Coronary artery (tissue), 2 donors: ENCODE measurements around the gene PI16.
"Not testable (repeated sequence)": the region's sequence is repeated elsewhere in the genome, so short reads cannot be mapped to it uniquely, and the experiment has no call there.

ENCODE experiments used
- DNase-seq: peaks from one replicate; pipeline ENCODE4 v3.0.0-alpha.2; 2017; ENCODE audit warnings: low spot score
- H3K27ac ChIP-seq, 2 donors: fragments of 200-600 bp; sonication (generic); one replicate each; pipeline ENCODE4 v1.5.1; 2016 to 2019
- H3K4me3 ChIP-seq: fragments of 200-600 bp; sonication (generic); 2 replicates; pipeline ENCODE4 v1.5.1; 2016; ENCODE audit warnings: mild to moderate bottlenecking, moderate library complexity
- TF ChIP-seq, protein P1 (sequence below): fragments of 200-600 bp; sonication (generic); IDR thresholded peaks from one replicate; pipeline ENCODE4 v1.5.1; 2019; ENCODE audit warnings: antibody characterized with exemption

Gene PI16

GRCh38 chr6:36936824-36937223, 17.7 kb upstream of the PI16 start:
- Histone ChIP-seq H3K27ac (no peak overlapping the region), H3K4me3 (no peak overlapping the region)
- TF ChIP-seq, protein P1, sequence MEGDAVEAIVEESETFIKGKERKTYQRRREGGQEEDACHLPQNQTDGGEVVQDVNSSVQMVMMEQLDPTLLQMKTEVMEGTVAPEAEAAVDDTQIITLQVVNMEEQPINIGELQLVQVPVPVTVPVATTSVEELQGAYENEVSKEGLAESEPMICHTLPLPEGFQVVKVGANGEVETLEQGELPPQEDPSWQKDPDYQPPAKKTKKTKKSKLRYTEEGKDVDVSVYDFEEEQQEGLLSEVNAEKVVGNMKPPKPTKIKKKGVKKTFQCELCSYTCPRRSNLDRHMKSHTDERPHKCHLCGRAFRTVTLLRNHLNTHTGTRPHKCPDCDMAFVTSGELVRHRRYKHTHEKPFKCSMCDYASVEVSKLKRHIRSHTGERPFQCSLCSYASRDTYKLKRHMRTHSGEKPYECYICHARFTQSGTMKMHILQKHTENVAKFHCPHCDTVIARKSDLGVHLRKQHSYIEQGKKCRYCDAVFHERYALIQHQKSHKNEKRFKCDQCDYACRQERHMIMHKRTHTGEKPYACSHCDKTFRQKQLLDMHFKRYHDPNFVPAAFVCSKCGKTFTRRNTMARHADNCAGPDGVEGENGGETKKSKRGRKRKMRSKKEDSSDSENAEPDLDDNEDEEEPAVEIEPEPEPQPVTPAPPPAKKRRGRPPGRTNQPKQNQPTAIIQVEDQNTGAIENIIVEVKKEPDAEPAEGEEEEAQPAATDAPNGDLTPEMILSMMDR = no peak
- no peak for DNase-seq

GRCh38 chr6:36937896-36938295, 16.6 kb upstream of the PI16 start:
- TF ChIP-seq, protein P1 = no peak
- H3K4me3 ChIP-seq = no peak overlapping the region
- DNase-seq = no peak
- H3K27ac ChIP-seq = no peak overlapping the region

DNA sequence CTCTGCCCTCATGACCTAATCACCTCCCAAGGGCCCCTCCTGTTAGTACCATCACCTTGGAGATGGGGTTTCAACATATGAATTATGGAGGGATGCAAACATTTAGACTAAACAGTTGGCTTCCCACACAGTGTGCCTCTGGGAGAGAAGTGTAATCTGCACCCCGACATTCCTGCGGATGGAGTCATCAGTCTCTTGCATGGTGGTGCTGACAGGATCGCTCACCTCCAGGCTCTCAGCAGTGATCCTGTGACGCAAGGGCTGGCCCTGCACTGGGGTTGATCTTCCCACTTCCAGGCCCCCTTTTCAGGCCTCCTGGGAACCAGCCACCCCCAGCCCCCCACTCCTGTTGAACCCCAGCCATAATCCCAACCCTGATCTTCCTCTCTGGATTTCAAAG, 16.0 kb upstream of the PI16 start:
- TF ChIP-seq, protein P1 = no peak
- H3K4me3 ChIP-seq = no peak overlapping the region
- no peak overlapping the region for H3K27ac ChIP-seq
- DNase-seq = no peak

DNA sequence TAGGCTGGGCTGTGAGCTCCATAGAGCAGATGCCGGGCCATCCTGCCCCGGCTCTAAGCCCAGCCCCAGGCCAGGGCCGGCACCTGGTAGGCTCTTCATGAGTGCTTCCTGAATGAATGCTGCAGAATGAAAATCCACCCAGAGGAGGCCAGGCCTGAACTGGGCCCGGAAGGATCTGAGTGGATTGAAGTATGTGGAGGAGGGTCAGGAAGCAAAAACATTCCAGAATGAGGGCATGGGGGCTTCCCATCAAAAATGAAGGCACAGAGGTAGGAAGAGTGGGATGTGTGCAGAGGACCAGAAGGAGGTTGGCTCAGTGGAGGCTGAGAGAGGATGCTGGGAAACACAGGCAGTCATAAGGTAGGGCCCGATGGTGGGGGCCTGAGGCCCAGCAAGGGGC, 15.5 kb upstream of the PI16 start:
- DNase-seq, H3K27ac ChIP-seq, H3K4me3 ChIP-seq: not testable (repeated sequence)

GRCh38 chr6:36940027-36940426, 14.5 kb upstream of the PI16 start:
- H3K4me3 ChIP-seq = no peak overlapping the region
- TF ChIP-seq, protein P1 = no peak
- H3K27ac ChIP-seq = no peak overlapping the region
- no peak for DNase-seq

DNA sequence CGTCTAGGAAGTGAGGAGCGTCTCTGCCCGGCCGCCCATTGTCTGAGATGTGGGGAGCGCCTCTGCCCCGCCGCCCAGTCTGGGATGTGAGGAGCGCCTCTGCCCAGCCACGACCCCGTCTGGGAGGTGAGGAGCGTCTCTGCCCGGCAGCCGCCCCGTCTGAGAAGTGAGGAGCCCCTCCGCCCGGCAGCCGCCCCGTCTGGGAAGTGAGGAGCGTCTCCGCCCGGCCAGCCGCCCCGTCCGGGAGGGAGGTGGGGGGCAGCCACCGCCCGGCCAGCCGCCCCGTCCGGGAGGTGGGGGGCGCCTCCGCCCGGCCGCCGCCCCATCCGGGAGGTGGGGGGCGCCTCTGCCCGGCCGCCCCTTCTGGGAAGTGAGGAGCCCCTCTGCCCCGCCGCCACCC, 13.0 kb upstream of the PI16 start:
- H3K27ac ChIP-seq, H3K4me3 ChIP-seq, DNase-seq: not testable (repeated sequence)

DNA sequence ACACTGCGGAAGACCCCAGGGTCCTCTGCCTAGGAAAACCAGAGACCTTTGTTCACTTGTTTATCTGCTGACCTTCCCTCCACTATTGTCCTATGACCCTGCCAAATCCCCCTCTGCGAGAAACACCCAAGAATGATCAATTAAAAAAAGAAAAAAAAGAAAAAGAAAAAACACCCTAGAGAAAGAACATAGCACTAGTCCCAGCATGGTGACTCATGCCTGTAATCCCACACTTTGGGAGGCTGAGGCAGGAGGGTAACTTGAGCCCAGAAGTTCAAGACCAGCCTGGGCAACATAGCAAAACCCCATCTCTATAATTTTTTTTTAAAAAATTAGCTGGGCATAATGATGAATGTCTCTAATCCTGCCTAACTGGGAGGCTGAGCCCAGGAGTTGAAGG, 12.2 kb upstream of the PI16 start:
- H3K27ac ChIP-seq, DNase-seq, H3K4me3 ChIP-seq: not testable (repeated sequence)

DNA sequence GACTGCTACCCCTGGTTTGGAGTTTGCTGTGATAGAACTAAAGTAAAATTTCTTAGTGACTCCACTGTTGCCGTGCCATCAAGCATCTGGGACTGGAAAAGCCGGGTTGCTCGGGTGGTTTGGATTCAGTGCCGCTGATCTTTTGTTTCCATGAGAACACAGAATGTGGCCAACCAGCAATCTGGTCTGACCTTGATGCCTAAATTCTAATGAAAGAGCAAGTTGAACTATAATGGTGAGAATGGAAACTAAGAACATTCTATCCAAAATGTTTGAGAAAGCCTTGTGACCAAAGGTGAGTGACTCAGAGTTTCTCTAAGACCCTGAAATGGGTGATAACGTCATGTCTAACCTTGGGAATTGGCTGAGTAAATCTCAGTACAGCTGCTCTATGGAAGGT, 9.9 kb upstream of the PI16 start:
- H3K4me3 ChIP-seq = no peak overlapping the region
- no peak overlapping the region for H3K27ac ChIP-seq
- TF ChIP-seq, protein P1 = no peak
- DNase-seq = no peak

GRCh38 chr6:36945301-36945700, 9.2 kb upstream of the PI16 start:
- no peak for DNase-seq
- TF ChIP-seq, protein P1 = no peak
- Histone ChIP-seq H3K27ac (no peak overlapping the region), H3K4me3 (no peak overlapping the region)
